Activated naive CD4-positive, alpha-beta T cell treated with anti-CD3 and anti-CD28 coated beads for 36 hours (primary cell): ENCODE data around the gene CES3. TPM values are rescaled to one million over a fixed set of nuclear protein-coding genes. Genes with fewer than 3 reads are reported as not detected.

ENCODE experiments used
- CTCF ChIA-PET: fragments of 350-600 bp; sonication (Branson Sonifier 250); formaldehyde crosslinking; loops from one replicate; lab custom pipeline; 2021; ENCODE audit warnings: antibody characterized with exemption; lab: Charles Lee
- DNase-seq: peaks from one replicate; pipeline ENCODE4 v3.0.0-alpha.2; 2020
- H3K27ac Mint-ChIP-seq: one replicate; pipeline ENCODE4 v1.8.0; 2021; ENCODE audit warnings: mild to moderate bottlenecking, mixed read lengths
- H3K27me3 Mint-ChIP-seq: one replicate; pipeline ENCODE4 v1.8.0; 2021; ENCODE audit warnings: low read depth, mixed read lengths
- H3K36me3 Mint-ChIP-seq: one replicate; pipeline ENCODE4 v1.8.0; 2021; ENCODE audit warnings: low read depth, mixed read lengths
- H3K4me1 Mint-ChIP-seq: one replicate; pipeline ENCODE4 v1.8.0; 2021; ENCODE audit warnings: low read depth, mixed read lengths
- H3K4me3 Mint-ChIP-seq: one replicate; pipeline ENCODE4 v1.8.0; 2021; ENCODE audit warnings: mild to moderate bottlenecking, moderate library complexity, mixed read lengths
- H3K9me3 Mint-ChIP-seq: one replicate; pipeline ENCODE4 v1.8.0; 2021; ENCODE audit warnings: mixed read lengths
- intact Hi-C: fragments of 100-400 bp; cut with micrococcal nuclease; formaldehyde crosslinking; loops from one replicate; pipeline ENCODE4 v1.15.1; 2023
- total RNA-seq, 2 experiments: library from RNA; stranded (reverse); gene quantifications; one replicate each; pipeline ENCODE4 v1.2.3, GENCODE V29; 2021

Gene CES3
- total RNA-seq, 2 experiments from 2014 or later = 0.17 to 0.55 TPM

DNA sequence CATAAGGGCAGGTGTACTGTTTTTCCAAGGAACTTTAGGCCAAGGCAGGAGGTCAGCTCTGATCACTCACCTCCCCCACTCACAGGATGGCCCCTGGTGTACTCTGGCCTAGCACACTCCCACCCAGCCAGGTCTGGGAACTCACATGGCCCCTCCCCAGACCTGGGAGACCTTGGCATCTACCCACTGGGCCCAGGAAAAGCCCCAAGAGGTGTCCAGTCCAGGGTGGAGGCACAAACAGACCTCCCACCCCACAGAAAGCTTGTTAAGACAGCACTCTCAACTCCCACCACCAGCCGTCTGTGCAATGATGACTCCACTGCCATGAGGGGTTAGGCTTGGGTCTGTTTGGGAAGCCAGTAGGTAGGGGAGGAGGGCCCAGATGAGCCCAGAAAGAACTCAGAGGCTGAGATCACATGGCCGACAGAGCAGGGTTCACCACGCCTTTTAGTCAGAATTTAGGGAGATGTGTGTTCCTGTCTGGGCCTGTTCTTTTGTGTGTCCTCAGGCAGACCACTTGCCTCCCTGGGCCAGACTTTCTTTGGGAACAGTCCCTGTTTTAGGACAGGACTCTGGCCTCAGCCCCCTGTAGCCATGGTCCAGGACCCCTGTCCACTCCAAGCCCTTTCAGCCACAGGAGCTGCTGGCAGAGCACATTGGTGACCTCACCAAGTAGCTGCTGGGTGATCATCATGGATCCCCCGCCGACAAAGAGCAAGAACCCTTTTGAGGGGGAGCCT, 55.8 kb downstream of the CES3 start:
- no peak for DNase-seq
- H3K27ac Mint-ChIP-seq = no peak overlapping the region
- no peaks in the 10 kb centered on the region for H3K36me3 Mint-ChIP-seq
- intact Hi-C loops = loop anchor here (2.0 kb wide), 1 partner anchor 92 kb away; the partner anchor contains the start of gene PHAF1
- CTCF ChIA-PET = interaction anchor here (0.8 to 10.3 kb wide), 23 partner anchors 10 to 464 kb away, joined by 3 to 163 read pairs (median 8); partner anchors contain the start of genes ATP6V0D1, B3GNT9, CBFB and FBXL8
- H3K9me3 Mint-ChIP-seq = no peaks in the 10 kb centered on the region
- peaks cover 5% of the 10 kb centered on the region for H3K4me1 Mint-ChIP-seq
- peaks cover 4% of the 10 kb centered on the region for H3K27me3 Mint-ChIP-seq
- H3K4me3 Mint-ChIP-seq = no peak overlapping the region

DNA sequence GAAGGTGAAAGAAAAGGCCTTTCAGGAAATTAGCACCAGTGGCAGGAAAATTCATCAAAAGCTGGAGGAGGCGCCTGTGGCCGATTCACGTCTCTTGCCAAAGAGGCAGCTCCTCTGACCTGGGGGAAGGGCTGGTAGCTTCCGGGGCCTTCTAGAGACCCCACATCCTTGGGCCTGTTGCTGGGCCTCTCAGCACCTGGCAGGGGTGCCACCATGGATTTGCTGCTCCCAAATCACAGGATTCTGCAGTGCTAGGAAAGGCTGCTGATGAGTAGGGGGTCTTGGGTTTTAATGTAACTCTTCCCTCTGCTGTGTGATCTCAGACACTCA, 56.3 kb downstream of the CES3 start:
- intact Hi-C loops = loop anchor here (2.0 kb wide), 1 partner anchor 91 kb away; the partner anchor contains the start of gene PHAF1
- H3K4me1 Mint-ChIP-seq = peaks cover 5% of the 10 kb centered on the region
- no peaks in the 10 kb centered on the region for H3K9me3 Mint-ChIP-seq
- peaks cover 4% of the 10 kb centered on the region for H3K27me3 Mint-ChIP-seq
- H3K4me3 Mint-ChIP-seq = no peak overlapping the region
- DNase-seq = no peak
- H3K36me3 Mint-ChIP-seq = no peaks in the 10 kb centered on the region
- H3K27ac Mint-ChIP-seq = no peak overlapping the region
- CTCF ChIA-PET = interaction anchor here (0.8 to 10.3 kb wide), 42 partner anchors 10 to 464 kb away, joined by 3 to 163 read pairs (median 5); partner anchors contain the start of genes ATP6V0D1, B3GNT9, CBFB and E2F4

GRCh38 chr16:67017810-67018488, 56.9 kb downstream of the CES3 start:
- Mint-ChIP-seq H3K9me3 (no peaks in the 10 kb centered on the region), H3K36me3 (no peaks in the 10 kb centered on the region), H3K27ac (no peak overlapping the region), H3K27me3 (peaks cover 4% of the 10 kb centered on the region), H3K4me1 (peaks cover 5% of the 10 kb centered on the region), H3K4me3 (no peak overlapping the region)
- intact Hi-C loops = loop anchor here (1.0 to 2.0 kb wide), 7 partner anchors 64 to 375 kb away; partner anchors contain the start of genes MATCAP1, PHAF1, PLEKHG4 and TPPP3
- peak; percentile 96 for DNase-seq
- CTCF ChIA-PET = interaction anchor here (0.6 to 10.3 kb wide), 53 partner anchors 9 to 463 kb away, joined by 3 to 163 read pairs (median 5); partner anchors contain the start of genes ATP6V0D1, B3GNT9, CBFB and E2F4

- CTCF ChIA-PET = interaction anchor here (0.6 to 10.3 kb wide), 14 partner anchors 8 to 151 kb away, joined by 3 to 163 read pairs (median 8); partner anchors contain the start of genes B3GNT9, CBFB and NOL3
- H3K27ac Mint-ChIP-seq = no peak overlapping the region
- peaks cover 4% of the 10 kb centered on the region for H3K27me3 Mint-ChIP-seq
- H3K4me3 Mint-ChIP-seq = no peak overlapping the region
- intact Hi-C loops = loop anchor here (2.0 kb wide), 1 partner anchor 260 kb away; the partner anchor contains the start of gene PLEKHG4
- no peaks in the 10 kb centered on the region for H3K9me3 Mint-ChIP-seq
- DNase-seq = no peak
- H3K36me3 Mint-ChIP-seq = no peaks in the 10 kb centered on the region
- peaks cover 2% of the 10 kb centered on the region for H3K4me1 Mint-ChIP-seq
These were observed 58.1 kb downstream of the CES3 start for GRCh38 chr16:67019171-67019570.

- DNase-seq = no peak
- Mint-ChIP-seq H3K27me3 (no peaks in the 10 kb centered on the region), H3K36me3 (no peaks in the 10 kb centered on the region), H3K4me1 (peaks cover 2% of the 10 kb centered on the region), H3K27ac (no peak overlapping the region), H3K4me3 (no peak overlapping the region), H3K9me3 (no peaks in the 10 kb centered on the region)
- CTCF ChIA-PET = interaction anchor here (0.5 to 10.3 kb wide), 4 partner anchors 110 to 191 kb away, joined by 3 to 163 read pairs (median 4); partner anchors contain the start of genes B3GNT9 and NAE1
- intact Hi-C loops = no loop called here
These were observed 60.3 kb downstream of the CES3 start for GRCh38 chr16:67021321-67021720.

DNA sequence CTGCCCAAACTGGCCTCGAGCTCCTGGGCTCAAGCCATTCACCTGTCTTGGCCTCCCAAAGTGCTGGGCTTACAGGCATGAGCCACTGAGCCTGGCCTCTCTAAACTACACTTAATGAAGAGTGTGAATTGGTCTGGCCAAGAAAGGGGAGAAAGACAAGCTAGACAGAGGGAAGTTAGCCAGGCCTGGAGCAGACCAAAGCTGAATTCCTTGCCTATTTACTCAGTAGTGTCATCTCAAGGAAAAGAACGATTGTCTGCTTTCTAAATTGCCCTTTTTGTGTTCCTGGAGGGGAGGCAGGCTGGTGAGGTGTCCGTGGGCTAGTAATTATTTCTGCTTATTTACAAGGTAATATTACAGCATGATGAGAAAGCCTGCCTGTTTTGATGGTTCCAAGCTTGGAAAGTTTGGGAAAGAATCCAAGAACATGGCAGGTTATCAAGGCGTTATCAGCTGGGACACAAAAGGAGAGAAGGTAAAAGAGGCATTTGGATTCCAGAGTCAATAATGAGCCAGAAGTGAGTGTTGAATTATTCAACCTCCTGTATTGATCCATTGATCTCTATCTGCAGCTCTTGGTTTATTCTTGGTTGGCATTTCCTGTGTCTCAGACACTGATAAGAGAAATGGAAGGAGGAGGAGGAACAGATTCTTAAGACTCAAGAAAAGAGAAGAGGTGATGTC, 61.6 kb downstream of the CES3 start:
- peaks cover 8% of the 10 kb centered on the region for H3K4me1 Mint-ChIP-seq
- no peaks in the 10 kb centered on the region for H3K36me3 Mint-ChIP-seq
- H3K9me3 Mint-ChIP-seq = no peaks in the 10 kb centered on the region
- no peak for DNase-seq
- no peak overlapping the region for H3K4me3 Mint-ChIP-seq
- no peak overlapping the region for H3K27ac Mint-ChIP-seq
- intact Hi-C loops = no loop called here
- CTCF ChIA-PET = interaction anchor here (0.6 to 1.7 kb wide), 6 partner anchors 9 to 361 kb away, joined by 3 to 4 read pairs (median 4); no protein-coding TSS in a partner anchor
- H3K27me3 Mint-ChIP-seq = no peaks in the 10 kb centered on the region

GRCh38 chr16:67023689-67024088, 62.6 kb downstream of the CES3 start:
- Mint-ChIP-seq H3K27me3 (no peaks in the 10 kb centered on the region), H3K36me3 (no peaks in the 10 kb centered on the region), H3K9me3 (no peaks in the 10 kb centered on the region), H3K4me3 (no peak overlapping the region), H3K4me1 (peaks cover 8% of the 10 kb centered on the region), H3K27ac (no peak overlapping the region)
- intact Hi-C loops = no loop called here
- DNase-seq = no peak
- CTCF ChIA-PET = interaction anchor here (1.7 kb wide), 1 partner anchor 132 kb away, joined by 4 read pairs; no protein-coding TSS in a partner anchor

Other genes with a start within 250 kb of the CES3 start
- 10 to 100 TPM; 30.8 to 31.0 TPM for gene DYNC1LI2, start 209.7 kb upstream of the CES3 start, total RNA-seq
- gene TERB1, start 159.7 kb upstream of the CES3 start, total RNA-seq = not detected
- 100 to 1,000 TPM; 108 to 115 TPM for gene NAE1, start 130.3 kb upstream of the CES3 start, total RNA-seq
- not detected for gene CA7, start 116.9 kb upstream of the CES3 start, total RNA-seq
- 10 to 100 TPM; 18.8 to 20.6 TPM for gene PDP2, start 80.8 kb upstream of the CES3 start, total RNA-seq
- not detected for gene CDH16, start 42.4 kb upstream of the CES3 start, total RNA-seq
- under 1 TPM in 1 of 2 experiments, not detected in 1; 0.25 TPM for gene RRAD, start 35.7 kb upstream of the CES3 start, total RNA-seq
- gene CIAO2B, start 26.9 kb upstream of the CES3 start, total RNA-seq = 100 to 1,000 TPM; 169 to 173 TPM
- 10 to 100 TPM; 20.0 to 22.0 TPM for gene CES2, start 25.8 kb upstream of the CES3 start, total RNA-seq
- 1 to 10 TPM; 4.9 to 5.1 TPM for gene CES4A, start 27.3 kb downstream of the CES3 start, total RNA-seq
- gene CBFB, start 67.9 kb downstream of the CES3 start, total RNA-seq = 10 to 100 TPM; 79.6 to 86.8 TPM
- gene PHAF1, start 148.7 kb downstream of the CES3 start, total RNA-seq = 1 to 10 TPM; 7.8 to 8.4 TPM
- 1 to 10 TPM; 1.1 to 1.2 TPM for gene B3GNT9, start 189.7 kb downstream of the CES3 start, total RNA-seq
- gene TRADD, start 198.6 kb downstream of the CES3 start, total RNA-seq = 10 to 100 TPM; 17.7 to 21.1 TPM
- 10 to 100 TPM; 13.8 to 15.3 TPM for gene FBXL8, start 198.7 kb downstream of the CES3 start, total RNA-seq
- gene HSF4, start 203.5 kb downstream of the CES3 start, total RNA-seq = 10 to 100 TPM; 11.1 to 12.3 TPM
- gene NOL3, start 209.3 kb downstream of the CES3 start, total RNA-seq = 1 to 10 TPM; 3.8 to 4.4 TPM
- 10 to 100 TPM; 21.9 to 24.0 TPM for gene MATCAP1, start 222.7 kb downstream of the CES3 start, total RNA-seq
- not detected for gene EXOC3L1, start 228.9 kb downstream of the CES3 start, total RNA-seq
- 10 to 100 TPM; 65.1 to 66.5 TPM for gene E2F4, start 230.9 kb downstream of the CES3 start, total RNA-seq
- gene ELMO3, start 237.9 kb downstream of the CES3 start, total RNA-seq = 1 to 10 TPM; 3.8 to 4.4 TPM